Measurements from ENCODE around the gene GNAI3.

The GNAI3 gene

GRCh38 chr1:109623601-109624161 is 75.3 kb downstream of the GNAI3 start:
- peak overlapping the region in 1 of 2 experiments; percentile 19 for H2BK12ac ChIP-seq (ENCODE audit: low read length in 2 of 2)
- H2AFZ ChIP-seq (ENCODE audit: low read depth, low read length), result no peak overlapping the region
- peaks cover 28 to 53% of the 10 kb centered on the region in 2 experiments for H3K36me3 ChIP-seq (ENCODE audit: control insufficient read depth in 1 of 2, insufficient read depth in 2 of 2, low read depth in 1 of 2, low read length in 2 of 2)
- no peak overlapping the region for H2BK15ac ChIP-seq (ENCODE audit: low read depth, poor library complexity, severe bottlenecking)
- H3K4me3 ChIP-seq (ENCODE audit: insufficient read depth in 1 of 2, low read depth in 1 of 2, low read length in 2 of 2), result peak overlapping the region in 1 of 2 experiments; percentile 70
- H3K9me3 ChIP-seq (ENCODE audit: control insufficient read depth, low read length), result no peaks in the 10 kb centered on the region
- no peak overlapping the region for H2BK120ac ChIP-seq (ENCODE audit: low read depth, low read length)
- no peaks in the 10 kb centered on the region for H3K27me3 ChIP-seq (ENCODE audit: control insufficient read depth in 1 of 2, insufficient read depth in 1 of 2, low read length in 2 of 2)
- no peak overlapping the region for H2BK5ac ChIP-seq (ENCODE audit: low read depth, low read length, poor library complexity, severe bottlenecking)
- peaks cover 12% of the 10 kb centered on the region for H3K79me1 ChIP-seq (replicated peaks; ENCODE audit: low read length, poor library complexity, severe bottlenecking)
- H3K18ac ChIP-seq (ENCODE audit: low read depth in 1 of 2, low read length in 2 of 2), result peak overlapping the region in 1 of 2 experiments; percentile 57
- peak overlapping the region in 1 of 2 experiments; percentile 70 for H3K23ac ChIP-seq (ENCODE audit: low read length in 2 of 2)
- no peak overlapping the region for H3K4me2 ChIP-seq (ENCODE audit: low read length, poor library complexity, severe bottlenecking)
- H3K9ac ChIP-seq (ENCODE audit: low read length), result peak overlapping the region; percentile 68
- WGBS, result 90% methylated on average over 11 of the region's 11 CpGs
- H3K4me1 ChIP-seq (ENCODE audit: control insufficient read depth, insufficient read depth, low read depth, low read length), result peaks cover 68% of the 10 kb centered on the region
- DNase-seq, result no peak
- H3K14ac ChIP-seq (ENCODE audit: low read length in 2 of 2), result no peak overlapping the region
- H4K91ac ChIP-seq (ENCODE audit: low read length), result peak overlapping the region; percentile 9
- H4K8ac ChIP-seq (ENCODE audit: low read length), result peak overlapping the region; percentile 38
- no peak overlapping the region for H3K4ac ChIP-seq (ENCODE audit: low read depth in 1 of 2, low read length in 2 of 2)
- no peak overlapping the region for H2AK5ac ChIP-seq (ENCODE audit: low read length, severe bottlenecking)
- H3K27ac ChIP-seq (ENCODE audit: low read length, poor library complexity, severe bottlenecking), result no peak overlapping the region

GRCh38 chr1:109624201-109625010 is 76.0 kb downstream of the GNAI3 start:
- Histone ChIP-seq H3K23ac (ENCODE audit: low read length in 2 of 2) (no peak overlapping the region), H2BK120ac (ENCODE audit: low read depth, low read length) (no peak overlapping the region), H2BK5ac (ENCODE audit: low read depth, low read length, poor library complexity, severe bottlenecking) (no peak overlapping the region), H3K4me1 (ENCODE audit: control insufficient read depth, insufficient read depth, low read depth, low read length) (peaks cover 70% of the 10 kb centered on the region), H3K9ac (ENCODE audit: low read length) (peak overlapping the region; percentile 68), H3K27me3 (ENCODE audit: control insufficient read depth in 1 of 2, insufficient read depth in 1 of 2, low read length in 2 of 2) (no peaks in the 10 kb centered on the region), H3K4ac (ENCODE audit: low read depth in 1 of 2, low read length in 2 of 2) (no peak overlapping the region), H3K4me2 (ENCODE audit: low read length, poor library complexity, severe bottlenecking) (no peak overlapping the region), H3K14ac (ENCODE audit: low read length in 2 of 2) (no peak overlapping the region), H2AK5ac (ENCODE audit: low read length, severe bottlenecking) (no peak overlapping the region), H3K36me3 (ENCODE audit: control insufficient read depth in 1 of 2, insufficient read depth in 2 of 2, low read depth in 1 of 2, low read length in 2 of 2) (peaks cover 35 to 60% of the 10 kb centered on the region in 2 experiments), H3K4me3 (ENCODE audit: insufficient read depth in 1 of 2, low read depth in 1 of 2, low read length in 2 of 2) (peak overlapping the region in 1 of 2 experiments; percentile 70), H2BK12ac (ENCODE audit: low read length in 2 of 2) (no peak overlapping the region), H3K9me3 (ENCODE audit: control insufficient read depth, low read length) (no peaks in the 10 kb centered on the region), H3K27ac (ENCODE audit: low read length, poor library complexity, severe bottlenecking) (no peak overlapping the region), H3K79me1 (replicated peaks; ENCODE audit: low read length, poor library complexity, severe bottlenecking) (peaks cover 8% of the 10 kb centered on the region), H2AFZ (ENCODE audit: low read depth, low read length) (no peak overlapping the region), H2BK15ac (ENCODE audit: low read depth, poor library complexity, severe bottlenecking) (no peak overlapping the region), H4K8ac (ENCODE audit: low read length) (no peak overlapping the region), H3K18ac (ENCODE audit: low read depth in 1 of 2, low read length in 2 of 2) (peak overlapping the region in 1 of 2 experiments; percentile 57), H4K91ac (ENCODE audit: low read length) (no peak overlapping the region)
- 89% methylated on average over 17 of the region's 17 CpGs for WGBS
- DNase-seq, result no peak

- Histone ChIP-seq H2BK12ac (ENCODE audit: low read length in 2 of 2) (no peak overlapping the region), H3K27me3 (ENCODE audit: control insufficient read depth in 1 of 2, insufficient read depth in 1 of 2, low read length in 2 of 2) (no peaks in the 10 kb centered on the region), H2BK15ac (ENCODE audit: low read depth, poor library complexity, severe bottlenecking) (no peak overlapping the region), H3K14ac (ENCODE audit: low read length in 2 of 2) (no peak overlapping the region), H2BK120ac (ENCODE audit: low read depth, low read length) (no peak overlapping the region), H3K9ac (ENCODE audit: low read length) (no peak overlapping the region), H2AFZ (ENCODE audit: low read depth, low read length) (no peak overlapping the region), H2AK5ac (ENCODE audit: low read length, severe bottlenecking) (no peak overlapping the region), H3K23ac (ENCODE audit: low read length in 2 of 2) (no peak overlapping the region), H3K4me1 (ENCODE audit: control insufficient read depth, insufficient read depth, low read depth, low read length) (peaks cover 71% of the 10 kb centered on the region), H3K18ac (ENCODE audit: low read depth in 1 of 2, low read length in 2 of 2) (no peak overlapping the region), H4K91ac (ENCODE audit: low read length) (no peak overlapping the region), H3K27ac (ENCODE audit: low read length, poor library complexity, severe bottlenecking) (no peak overlapping the region), H2BK5ac (ENCODE audit: low read depth, low read length, poor library complexity, severe bottlenecking) (no peak overlapping the region), H4K8ac (ENCODE audit: low read length) (no peak overlapping the region), H3K4ac (ENCODE audit: low read depth in 1 of 2, low read length in 2 of 2) (no peak overlapping the region), H3K4me3 (ENCODE audit: insufficient read depth in 1 of 2, low read depth in 1 of 2, low read length in 2 of 2) (no peak overlapping the region), H3K9me3 (ENCODE audit: control insufficient read depth, low read length) (no peaks in the 10 kb centered on the region), H3K4me2 (ENCODE audit: low read length, poor library complexity, severe bottlenecking) (no peak overlapping the region), H3K79me1 (replicated peaks; ENCODE audit: low read length, poor library complexity, severe bottlenecking) (peaks cover 14% of the 10 kb centered on the region), H3K36me3 (ENCODE audit: control insufficient read depth in 1 of 2, insufficient read depth in 2 of 2, low read depth in 1 of 2, low read length in 2 of 2) (peaks cover 43 to 68% of the 10 kb centered on the region in 2 experiments)
- DNase-seq, result no peak
- 91% methylated on average over 16 of the region's 16 CpGs for WGBS
Observed at GRCh38 chr1:109625176-109625575, 76.8 kb downstream of the GNAI3 start.
